CD4-positive, alpha-beta memory T cell (primary cell): ENCODE data around the gene EGFLAM. TPM values are rescaled to one million over a fixed set of nuclear protein-coding genes. Genes with fewer than 3 reads are reported as not detected.

Experiments
- CTCF ChIA-PET: fragments of 350-600 bp; sonication (Branson Sonifier 250); formaldehyde crosslinking; loops from one replicate; lab custom pipeline; 2021; ENCODE audit warnings: inconsistent platforms; ENCODE audit not compliant: partially characterized antibody; lab: Charles Lee
- POLR2A ChIA-PET: fragments of 350-600 bp; sonication (Branson Sonifier 250); formaldehyde crosslinking; loops from one replicate; lab custom pipeline; 2021; ENCODE audit not compliant: partially characterized antibody; lab: Charles Lee
- DNase-seq, 5 donors: peaks; one replicate each; pipeline versions ENCODE4 v3.0.0 to v3.0.0-alpha.2; 2020 to 2022; ENCODE audit warnings: mixed read lengths in 1 of 5
- H3K27ac ChIP-seq: one replicate; pipeline ENCODE4 v1.7.0; 2013; ENCODE audit warnings: low read depth, low read length
- H3K27me3 ChIP-seq: 2 replicates; pipeline ENCODE4 v1.7.0; 2013; ENCODE audit warnings: mild to moderate bottlenecking, low read length, moderate library complexity; ENCODE audit not compliant: insufficient read depth
- H3K36me3 ChIP-seq: 2 replicates; pipeline ENCODE4 v1.7.0; 2013; ENCODE audit warnings: mild to moderate bottlenecking, low read length, moderate library complexity; ENCODE audit not compliant: insufficient read depth
- H3K4me1 ChIP-seq: 2 replicates; pipeline ENCODE4 v1.7.0; 2013; ENCODE audit warnings: mild to moderate bottlenecking, low read length, moderate library complexity; ENCODE audit not compliant: insufficient read depth
- H3K4me3 ChIP-seq, 2 donors: one replicate each; pipeline ENCODE4 v1.7.0; 2013; ENCODE audit warnings: low read length in 2 of 2, mild to moderate bottlenecking in 1 of 2
- H3K9me3 ChIP-seq, 2 donors: one replicate each; pipeline ENCODE4 v1.7.0; 2013; ENCODE audit warnings: low read length in 2 of 2, control low read depth in 1 of 2; ENCODE audit not compliant: control insufficient read depth in 1 of 2
- H3K27ac Mint-ChIP-seq, 7 donors: one replicate each; pipeline ENCODE4 v1.8.0; 2020 to 2021; ENCODE audit warnings: mixed read lengths in 7 of 7, mild to moderate bottlenecking in 6 of 7, inconsistent platforms in 3 of 7, moderate library complexity in 3 of 7
- H3K27me3 Mint-ChIP-seq, 2 donors: one replicate each; pipeline ENCODE4 v1.8.0; 2020 to 2021; ENCODE audit warnings: mixed read lengths in 2 of 2
- H3K36me3 Mint-ChIP-seq, 2 donors: one replicate each; pipeline ENCODE4 v1.8.0; 2020 to 2021; ENCODE audit warnings: mixed read lengths in 2 of 2, inconsistent platforms in 1 of 2, mild to moderate bottlenecking in 1 of 2
- H3K4me1 Mint-ChIP-seq, 4 donors: one replicate each; pipeline ENCODE4 v1.8.0; 2020 to 2021; ENCODE audit warnings: mixed read lengths in 4 of 4, mild to moderate bottlenecking in 1 of 4
- H3K4me3 Mint-ChIP-seq, 8 donors: one replicate each; pipeline ENCODE4 v1.8.0; 2020 to 2021; ENCODE audit warnings: mixed read lengths in 8 of 8, mild to moderate bottlenecking in 7 of 8, moderate library complexity in 6 of 8, inconsistent platforms in 3 of 8
- H3K9me3 Mint-ChIP-seq, 8 donors: one replicate each; pipeline ENCODE4 v1.8.0; 2020 to 2021; ENCODE audit warnings: mixed read lengths in 8 of 8, mild to moderate bottlenecking in 5 of 8, inconsistent platforms in 3 of 8, moderate library complexity in 1 of 8
- intact Hi-C: fragments of 100-400 bp; cut with micrococcal nuclease; formaldehyde crosslinking; loops from one replicate; pipeline ENCODE4 v1.15.1; 2023
- polyA plus RNA-seq, 2 donors: library from polyadenylated mRNA; unstranded; fragments of 300-500 nt; fragmentation: Illumina TruSeq; gene quantifications; one replicate each; pipeline ENCODE4 v1.2.3, GENCODE V29; 2021
- total RNA-seq, 2 experiments: library from RNA; stranded (reverse); gene quantifications; one replicate each; pipeline ENCODE4 v1.2.3, GENCODE V29; 2021

EGFLAM gene
- total and polyA plus RNA-seq, 4 experiments from 2014 or later, result not detected

DNA sequence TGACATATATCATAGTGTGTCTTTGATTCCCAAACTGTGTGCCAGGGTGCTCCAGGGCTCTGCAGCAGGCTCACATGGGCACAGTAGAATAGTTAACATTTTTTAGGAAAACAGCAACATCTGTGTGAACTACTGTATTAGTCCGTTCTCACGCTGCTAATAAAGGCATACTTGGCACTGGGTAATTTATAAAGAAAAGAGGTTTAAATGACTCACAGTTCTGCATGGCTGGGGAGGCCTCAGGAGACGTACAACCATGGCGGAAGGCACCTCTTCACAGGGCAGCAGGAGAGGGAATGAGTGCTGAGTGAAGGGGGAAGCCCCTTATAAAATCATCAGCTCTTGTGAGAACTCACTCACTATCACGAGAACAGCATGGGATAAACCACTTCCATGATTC lies 82.7 kb downstream of the EGFLAM start:
- no peaks in the 10 kb centered on the region for H3K36me3 Mint-ChIP-seq
- DNase-seq, result no peak
- no peak overlapping the region for H3K4me3 Mint-ChIP-seq
- H3K9me3 ChIP-seq, result no peaks in the 10 kb centered on the region
- no peak overlapping the region for H3K27ac ChIP-seq
- peaks cover 7 to 11% of the 10 kb centered on the region in 2 donors for H3K27me3 Mint-ChIP-seq
- peaks cover 0 to 2% (median 0%) of the 10 kb centered on the region in 4 donors for H3K4me1 Mint-ChIP-seq
- no peaks in the 10 kb centered on the region for H3K4me1 ChIP-seq
- POLR2A ChIA-PET, result no interaction called here
- intact Hi-C loops, result no loop called here
- H3K27me3 ChIP-seq, result no peaks in the 10 kb centered on the region
- peaks cover 0 to 3% (median 0%) of the 10 kb centered on the region in 8 donors for H3K9me3 Mint-ChIP-seq
- CTCF ChIA-PET, result no interaction called here
- H3K36me3 ChIP-seq, result no peaks in the 10 kb centered on the region
- no peak overlapping the region for H3K27ac Mint-ChIP-seq
- no peak overlapping the region for H3K4me3 ChIP-seq

DNA sequence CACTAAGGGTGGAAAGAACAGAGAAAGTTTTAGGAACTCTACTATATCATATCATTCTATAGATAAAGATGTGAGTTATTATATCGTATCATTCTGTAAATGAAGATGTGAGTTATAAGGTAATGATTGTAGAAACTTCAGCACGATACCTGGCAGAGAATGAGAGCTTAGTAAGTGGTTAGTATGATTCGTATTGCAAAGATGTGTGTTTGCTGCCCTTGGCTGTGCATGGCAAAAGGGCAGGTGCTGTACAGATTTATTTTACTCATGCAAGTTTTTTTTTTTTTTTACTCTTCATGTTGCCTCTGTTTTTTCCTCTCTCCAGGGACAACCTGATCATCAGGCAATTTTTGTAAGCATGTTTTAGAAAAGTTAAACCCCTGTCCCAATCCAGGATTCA lies 83.3 kb downstream of the EGFLAM start:
- Histone ChIP-seq H3K4me1 (no peaks in the 10 kb centered on the region), H3K27me3 (no peaks in the 10 kb centered on the region), H3K4me3 (no peak overlapping the region), H3K9me3 (no peaks in the 10 kb centered on the region), H3K36me3 (no peaks in the 10 kb centered on the region), H3K27ac (no peak overlapping the region)
- Mint-ChIP-seq H3K27me3 (peaks cover 7 to 11% of the 10 kb centered on the region in 2 donors), H3K4me3 (no peak overlapping the region), H3K9me3 (peaks cover 0 to 3% (median 0%) of the 10 kb centered on the region in 8 donors), H3K27ac (no peak overlapping the region), H3K4me1 (peaks cover 0 to 2% (median 0%) of the 10 kb centered on the region in 4 donors), H3K36me3 (no peaks in the 10 kb centered on the region)
- ChIA-PET CTCF (no interaction called here), POLR2A (no interaction called here)
- intact Hi-C loops, result no loop called here
- no peak for DNase-seq

DNA sequence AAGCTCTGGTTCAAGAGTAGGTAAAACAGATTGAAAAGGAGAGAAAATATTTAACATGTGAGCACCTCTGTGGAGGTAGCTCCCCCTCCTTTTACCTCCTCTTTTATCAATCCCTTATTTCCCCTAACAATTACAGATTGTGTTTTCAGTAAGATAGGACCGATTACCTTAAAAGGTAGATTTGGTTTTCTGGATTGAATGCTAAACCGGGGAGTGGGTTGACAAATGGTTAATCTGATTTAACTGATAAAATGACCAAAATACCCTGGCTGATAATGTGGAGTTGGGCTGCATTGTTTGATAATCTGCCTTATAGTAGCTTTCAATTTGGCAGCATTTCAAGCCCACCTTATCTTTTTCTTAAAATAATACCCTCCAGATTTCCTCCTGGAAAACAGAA lies 83.9 kb downstream of the EGFLAM start:
- no peak overlapping the region for H3K27ac ChIP-seq
- no peak for DNase-seq
- Mint-ChIP-seq H3K36me3 (no peaks in the 10 kb centered on the region), H3K9me3 (peaks cover 0 to 3% (median 0%) of the 10 kb centered on the region in 8 donors), H3K27ac (no peak overlapping the region), H3K4me1 (peaks cover 0 to 2% (median 0%) of the 10 kb centered on the region in 4 donors), H3K4me3 (no peak overlapping the region), H3K27me3 (peaks cover 7 to 11% of the 10 kb centered on the region in 2 donors)
- no peaks in the 10 kb centered on the region for H3K9me3 ChIP-seq
- no peaks in the 10 kb centered on the region for H3K36me3 ChIP-seq
- POLR2A ChIA-PET, result no interaction called here
- CTCF ChIA-PET, result no interaction called here
- no peak overlapping the region for H3K4me3 ChIP-seq
- no peaks in the 10 kb centered on the region for H3K4me1 ChIP-seq
- intact Hi-C loops, result no loop called here
- no peaks in the 10 kb centered on the region for H3K27me3 ChIP-seq

DNA sequence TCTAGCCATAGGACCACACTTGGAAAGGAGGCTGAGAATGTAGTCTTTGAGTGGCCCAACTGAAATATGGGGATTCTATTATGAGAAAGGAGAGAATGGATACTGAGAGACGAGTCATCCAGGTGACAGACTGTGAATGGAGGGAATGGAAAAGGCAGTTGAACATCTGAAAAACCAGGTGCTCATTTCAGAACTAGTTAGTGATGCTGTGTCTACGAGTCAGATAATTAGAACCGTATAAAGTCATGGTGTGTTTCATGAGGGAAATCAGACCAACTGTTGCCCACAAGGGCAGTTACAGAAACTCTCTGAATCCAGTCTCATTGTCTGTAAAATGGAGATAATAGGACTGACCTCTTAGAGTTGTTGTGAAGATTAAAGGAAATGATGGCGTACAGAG lies 86.5 kb downstream of the EGFLAM start:
- Histone ChIP-seq H3K27me3 (no peaks in the 10 kb centered on the region), H3K9me3 (no peaks in the 10 kb centered on the region), H3K27ac (no peak overlapping the region), H3K4me3 (no peak overlapping the region), H3K4me1 (no peaks in the 10 kb centered on the region), H3K36me3 (no peaks in the 10 kb centered on the region)
- no peak overlapping the region for H3K27ac Mint-ChIP-seq
- peaks cover 0 to 4% (median 0%) of the 10 kb centered on the region in 8 donors for H3K9me3 Mint-ChIP-seq
- H3K27me3 Mint-ChIP-seq, result peaks cover 4% of the 10 kb centered on the region in 2 donors
- no peak overlapping the region for H3K4me3 Mint-ChIP-seq
- DNase-seq, result no peak
- POLR2A ChIA-PET, result no interaction called here
- H3K36me3 Mint-ChIP-seq, result no peaks in the 10 kb centered on the region
- no peaks in the 10 kb centered on the region for H3K4me1 Mint-ChIP-seq
- CTCF ChIA-PET, result no interaction called here
- intact Hi-C loops, result no loop called here

DNA sequence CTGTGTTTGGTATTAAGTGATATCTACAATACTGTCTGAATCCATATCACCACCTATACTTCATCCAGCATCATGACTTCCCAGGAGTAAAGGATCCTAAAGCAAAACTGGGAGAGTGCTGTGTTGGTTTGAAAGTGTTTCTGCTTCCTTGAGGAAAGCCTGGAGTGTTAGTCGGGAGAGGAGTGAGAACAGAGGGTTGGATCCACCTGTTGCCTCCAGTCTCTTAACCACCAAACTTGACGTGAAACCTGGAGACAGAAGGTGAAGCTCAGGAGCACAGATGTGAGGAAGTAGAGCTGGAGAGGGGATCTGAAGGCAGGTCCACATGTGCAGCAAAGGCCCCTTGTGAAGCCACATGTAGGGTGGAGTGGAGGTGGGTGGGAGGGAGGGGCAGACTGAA lies 88.2 kb downstream of the EGFLAM start:
- H3K4me3 ChIP-seq, result no peak overlapping the region
- ChIA-PET POLR2A (no interaction called here), CTCF (no interaction called here)
- H3K27ac ChIP-seq, result no peak overlapping the region
- H3K27me3 ChIP-seq, result no peaks in the 10 kb centered on the region
- Mint-ChIP-seq H3K27me3 (peaks cover 4 to 5% of the 10 kb centered on the region in 2 donors), H3K27ac (no peak overlapping the region), H3K4me1 (no peaks in the 10 kb centered on the region), H3K9me3 (peaks cover 0 to 4% (median 0%) of the 10 kb centered on the region in 8 donors), H3K4me3 (no peak overlapping the region), H3K36me3 (no peaks in the 10 kb centered on the region)
- H3K9me3 ChIP-seq, result no peaks in the 10 kb centered on the region
- H3K4me1 ChIP-seq, result no peaks in the 10 kb centered on the region
- no peaks in the 10 kb centered on the region for H3K36me3 ChIP-seq
- intact Hi-C loops, result no loop called here
- no peak for DNase-seq

DNA sequence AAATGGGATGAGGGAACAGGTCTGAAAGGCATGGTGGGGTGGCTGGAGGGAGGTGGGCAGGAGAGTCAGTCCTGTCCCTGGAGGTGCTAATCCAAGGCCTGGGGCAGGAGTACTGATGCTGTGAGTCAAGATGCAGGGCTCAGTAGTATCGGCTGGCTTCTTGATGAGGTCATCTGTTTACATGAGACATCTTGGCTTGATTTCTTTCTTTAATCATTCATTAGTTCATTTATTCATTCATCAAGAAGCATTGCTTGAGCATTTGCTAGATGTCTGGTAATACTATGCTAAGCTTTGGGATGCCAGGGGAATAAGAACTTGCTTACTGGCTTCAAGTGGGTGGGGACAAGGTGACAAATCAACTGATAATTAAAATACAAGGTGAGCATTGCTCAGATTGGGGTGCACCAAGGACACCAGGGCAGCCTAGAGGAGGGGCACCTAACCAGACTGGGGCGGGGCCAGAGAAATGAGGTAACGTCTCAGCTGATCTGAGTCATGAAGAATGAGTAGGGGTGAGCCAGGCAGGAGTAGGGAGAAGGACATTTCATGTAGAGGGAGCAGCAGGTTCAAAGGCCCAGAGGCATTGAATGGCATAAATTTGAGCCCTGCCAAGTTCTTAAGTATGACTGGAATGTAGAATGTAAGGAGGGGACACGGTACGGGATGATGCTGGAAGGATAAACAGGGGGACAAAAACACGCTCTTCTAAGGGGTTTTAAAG lies 88.8 kb downstream of the EGFLAM start:
- DNase-seq, result no peak
- intact Hi-C loops, result no loop called here
- no peak overlapping the region for H3K27ac Mint-ChIP-seq
- ChIA-PET POLR2A (no interaction called here), CTCF (no interaction called here)
- Histone ChIP-seq H3K4me1 (no peaks in the 10 kb centered on the region), H3K27me3 (no peaks in the 10 kb centered on the region), H3K9me3 (no peaks in the 10 kb centered on the region), H3K4me3 (no peak overlapping the region), H3K36me3 (no peaks in the 10 kb centered on the region), H3K27ac (no peak overlapping the region)
- peaks cover 0 to 4% (median 0%) of the 10 kb centered on the region in 8 donors for H3K9me3 Mint-ChIP-seq
- no peak overlapping the region for H3K4me3 Mint-ChIP-seq
- H3K4me1 Mint-ChIP-seq, result no peaks in the 10 kb centered on the region
- no peaks in the 10 kb centered on the region for H3K36me3 Mint-ChIP-seq
- peaks cover 2 to 5% of the 10 kb centered on the region in 2 donors for H3K27me3 Mint-ChIP-seq

DNA sequence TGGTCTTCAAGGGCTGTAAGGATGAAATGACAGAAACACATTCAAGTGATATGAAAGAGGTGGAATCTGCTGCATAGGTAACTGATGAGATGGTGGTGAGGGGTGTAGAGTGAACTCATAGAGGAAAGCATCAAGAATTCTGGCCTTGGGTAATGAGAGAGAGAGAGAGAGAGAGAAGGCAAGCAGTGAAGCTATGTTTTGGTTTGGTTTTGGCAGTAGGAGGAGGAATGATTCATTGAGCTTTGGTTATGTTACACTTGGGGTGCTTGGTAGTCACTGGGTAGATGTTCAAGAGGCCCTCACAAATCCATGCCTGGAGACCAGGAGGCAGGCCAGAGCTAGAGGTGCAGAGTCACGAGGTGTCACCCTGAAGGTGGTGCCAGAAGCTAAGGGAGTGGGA lies 89.5 kb downstream of the EGFLAM start:
- no peak overlapping the region for H3K4me3 ChIP-seq
- no peaks in the 10 kb centered on the region for H3K4me1 ChIP-seq
- no peaks in the 10 kb centered on the region for H3K27me3 ChIP-seq
- H3K36me3 Mint-ChIP-seq, result no peaks in the 10 kb centered on the region
- no peak overlapping the region for H3K27ac Mint-ChIP-seq
- ChIA-PET POLR2A (no interaction called here), CTCF (no interaction called here)
- no peaks in the 10 kb centered on the region for H3K4me1 Mint-ChIP-seq
- intact Hi-C loops, result no loop called here
- peaks cover 0 to 4% (median 0%) of the 10 kb centered on the region in 8 donors for H3K9me3 Mint-ChIP-seq
- no peak overlapping the region for H3K27ac ChIP-seq
- no peaks in the 10 kb centered on the region for H3K36me3 ChIP-seq
- H3K4me3 Mint-ChIP-seq, result no peak overlapping the region
- H3K27me3 Mint-ChIP-seq, result peaks cover 2 to 5% of the 10 kb centered on the region in 2 donors
- H3K9me3 ChIP-seq, result no peaks in the 10 kb centered on the region
- DNase-seq, result no peak
